Sigmoid colon (tissue), 7 donors: ENCODE results near the gene ZC3H13. TPM values are rescaled to one million over a fixed set of nuclear protein-coding genes. Genes with fewer than 3 reads are reported as not detected.

Experiments
- DNase-seq: peaks from one replicate; pipeline ENCODE4 v3.0.0-alpha.2; 2019
- H3K27ac ChIP-seq, 4 donors: fragments of 200-600 bp; sonication (generic); one replicate each; pipeline ENCODE4 v1.5.1; 2016 to 2019; ENCODE audit warnings: mild to moderate bottlenecking in 1 of 4
- H3K27me3 ChIP-seq, 3 donors: fragments of 200-600 bp; sonication (generic); one replicate each; pipeline ENCODE4 v1.5.1; 2019; ENCODE audit warnings: mild to moderate bottlenecking in 1 of 3
- H3K36me3 ChIP-seq, 4 donors: fragments of 200-600 bp; sonication (generic); one replicate each; pipeline ENCODE4 v1.5.1; 2016 to 2019
- H3K4me1 ChIP-seq, 4 donors: fragments of 200-600 bp; sonication (generic); one replicate each; pipeline ENCODE4 v1.5.1; 2017 to 2019
- H3K4me3 ChIP-seq, 4 donors: fragments of 200-600 bp; sonication (generic); one replicate each; pipeline ENCODE4 v1.5.1; 2017 to 2019; ENCODE audit warnings: mild to moderate bottlenecking in 2 of 4, moderate library complexity in 1 of 4
- H3K9me3 ChIP-seq, 4 donors: fragments of 200-600 bp in 3 of 4; sonication (generic) in 3 of 4; one replicate each; pipeline versions ENCODE4 v1.5.1 to v1.6.1; 2013 to 2019
- EP300 ChIP-seq, 4 donors: sonication (generic); formaldehyde crosslinking; IDR thresholded peaks; one replicate each; pipeline ENCODE4 v1.6.1; 2017; ENCODE audit warnings: antibody characterized with exemption in 4 of 4
- POLR2A ChIP-seq, 2 donors: fragments of 450-650 bp; IDR thresholded peaks; one replicate each; pipeline ENCODE4 v1.6.1; 2016; ENCODE audit warnings: antibody characterized with exemption in 2 of 2, mild to moderate bottlenecking in 2 of 2, moderate library complexity in 2 of 2
- POLR2AphosphoS5 ChIP-seq, 4 donors: sonication (generic); formaldehyde crosslinking; IDR thresholded peaks; one replicate each; pipeline ENCODE4 v1.6.1; 2017; ENCODE audit warnings: antibody characterized with exemption in 4 of 4
- WGBS, 2 donors: extraction: QIAGEN DNeasy Blood & Tissue Kit; methylation state at CpG; one replicate each; pipeline ENCODE4 v1.1.7; 2013; 5-methylcytosine and 5-hydroxymethylcytosine counted together
- intact Hi-C: fragments of 100-400 bp; cut with DNase I; formaldehyde crosslinking; loops from one replicate; pipeline ENCODE4 v1.15.1; 2023
- polyA plus RNA-seq, 3 donors: library from polyadenylated mRNA; stranded (reverse); fragments of 200-250 nt; gene quantifications; one replicate each; pipeline ENCODE4 v1.2.3, GENCODE V29; 2013
- total RNA-seq, 4 donors: library from RNA; depleted of rRNA; stranded (reverse); fragments of >200 nt; gene quantifications; one replicate each; pipeline ENCODE4 v1.1.0, GENCODE V29; 2016
- TF ChIP-seq, protein P1 (sequence below), 4 experiments: fragments of 450-650 bp in 3 of 4; fragments of 200-600 bp in 1 of 4; IDR thresholded peaks; one replicate each; pipeline ENCODE4 v1.5.1; 2016 to 2019; ENCODE audit warnings: antibody characterized with exemption in 4 of 4, mild to moderate bottlenecking in 3 of 4, moderate library complexity in 2 of 4
- donor health status: healthy with polysubstance abuse.
- donor health status: Bipolar disorder and iron deficiency.
- donor health status: healthy.

ZC3H13 gene
- total and polyA plus RNA-seq, 7 donors, result 5.8 to 45.3 (median 30.9) TPM

DNA sequence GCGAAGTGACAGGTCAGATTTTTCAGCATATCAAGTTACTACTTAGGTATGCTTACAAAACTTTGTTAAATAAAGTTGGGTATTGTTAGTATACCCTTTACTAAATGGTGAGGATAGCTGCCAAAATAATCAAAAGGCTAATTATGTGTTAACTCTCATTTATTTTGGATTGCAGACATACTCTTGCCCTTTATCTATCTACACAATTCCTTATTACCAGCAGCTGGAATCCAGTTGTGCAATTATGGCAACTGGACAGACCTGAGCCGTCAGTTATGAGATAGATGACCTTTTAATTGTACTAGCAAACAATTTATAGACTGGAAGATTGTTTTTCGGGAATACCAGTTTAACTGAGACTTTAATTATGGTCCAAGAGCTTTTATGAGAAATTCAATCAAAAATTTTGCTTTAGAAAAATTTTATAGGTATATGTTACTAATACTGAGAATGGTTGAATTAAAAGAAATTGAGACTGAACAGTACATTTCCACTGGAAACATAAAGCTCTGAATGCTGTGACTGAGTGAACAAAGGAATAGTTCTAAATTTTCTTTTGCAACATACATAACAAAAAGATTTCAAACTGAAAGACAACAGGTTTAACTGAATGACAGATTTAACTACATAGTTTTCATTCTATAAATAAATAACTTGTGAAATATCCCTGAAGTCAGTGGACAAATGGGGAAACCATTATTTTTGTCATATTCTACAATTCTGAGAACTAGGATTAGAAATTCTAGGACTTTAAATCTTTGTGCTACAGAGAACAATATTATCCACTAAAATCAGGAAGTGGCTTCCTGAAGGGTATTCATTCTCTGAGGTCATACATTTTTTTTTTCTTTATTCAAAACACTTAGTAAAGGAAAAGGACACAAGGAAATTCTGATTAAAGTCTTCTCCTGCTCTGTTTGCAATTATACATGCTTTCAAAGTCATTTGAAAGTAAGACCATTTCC lies 97.4 kb downstream of the ZC3H13 start:
- no peak overlapping the region for H3K27ac ChIP-seq
- H3K27me3 ChIP-seq, result no peaks in the 10 kb centered on the region
- no peaks in the 10 kb centered on the region for H3K4me1 ChIP-seq
- no peak for DNase-seq
- 79 to 87% methylated on average over 3 of the region's 3 CpGs for WGBS, 2 donors
- H3K36me3 ChIP-seq, result peaks cover 0 to 55% (median 9%) of the 10 kb centered on the region in 4 donors
- intact Hi-C loops, result no loop called here
- TF ChIP-seq, protein P1, sequence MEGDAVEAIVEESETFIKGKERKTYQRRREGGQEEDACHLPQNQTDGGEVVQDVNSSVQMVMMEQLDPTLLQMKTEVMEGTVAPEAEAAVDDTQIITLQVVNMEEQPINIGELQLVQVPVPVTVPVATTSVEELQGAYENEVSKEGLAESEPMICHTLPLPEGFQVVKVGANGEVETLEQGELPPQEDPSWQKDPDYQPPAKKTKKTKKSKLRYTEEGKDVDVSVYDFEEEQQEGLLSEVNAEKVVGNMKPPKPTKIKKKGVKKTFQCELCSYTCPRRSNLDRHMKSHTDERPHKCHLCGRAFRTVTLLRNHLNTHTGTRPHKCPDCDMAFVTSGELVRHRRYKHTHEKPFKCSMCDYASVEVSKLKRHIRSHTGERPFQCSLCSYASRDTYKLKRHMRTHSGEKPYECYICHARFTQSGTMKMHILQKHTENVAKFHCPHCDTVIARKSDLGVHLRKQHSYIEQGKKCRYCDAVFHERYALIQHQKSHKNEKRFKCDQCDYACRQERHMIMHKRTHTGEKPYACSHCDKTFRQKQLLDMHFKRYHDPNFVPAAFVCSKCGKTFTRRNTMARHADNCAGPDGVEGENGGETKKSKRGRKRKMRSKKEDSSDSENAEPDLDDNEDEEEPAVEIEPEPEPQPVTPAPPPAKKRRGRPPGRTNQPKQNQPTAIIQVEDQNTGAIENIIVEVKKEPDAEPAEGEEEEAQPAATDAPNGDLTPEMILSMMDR (IDR thresholded peaks at IDR 0.05), result no peak
- TF ChIP-seq POLR2AphosphoS5 (IDR thresholded peaks at IDR 0.05) (no peak), EP300 (IDR thresholded peaks at IDR 0.05) (no peak), POLR2A (IDR thresholded peaks at IDR 0.05) (no peak)
- H3K9me3 ChIP-seq, result no peaks in the 10 kb centered on the region
- no peak overlapping the region for H3K4me3 ChIP-seq

DNA sequence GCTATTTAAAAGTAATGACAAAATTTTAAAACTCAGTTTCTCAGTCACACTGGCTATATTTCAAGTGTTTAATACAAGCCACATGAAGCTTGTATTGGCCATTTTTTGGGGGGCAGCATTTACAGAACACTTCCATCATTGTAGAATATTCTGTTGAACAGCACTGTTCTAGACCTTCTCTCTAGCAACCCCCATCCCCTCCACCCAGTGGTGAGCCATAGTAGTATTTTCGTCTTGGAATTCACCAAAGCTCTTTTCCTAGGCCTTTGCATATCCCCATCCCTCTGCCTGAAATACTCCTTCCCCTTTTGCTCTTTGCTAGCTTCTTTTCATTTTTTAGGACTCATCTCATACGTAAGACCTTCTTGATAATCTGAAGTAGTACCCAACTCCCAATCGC lies 99.5 kb downstream of the ZC3H13 start:
- H3K9me3 ChIP-seq, result no peaks in the 10 kb centered on the region
- no peak for TF ChIP-seq POLR2A (IDR thresholded peaks at IDR 0.05)
- TF ChIP-seq, protein P1 (IDR thresholded peaks at IDR 0.05), result no peak
- no peak for TF ChIP-seq EP300 (IDR thresholded peaks at IDR 0.05)
- no peak for TF ChIP-seq POLR2AphosphoS5 (IDR thresholded peaks at IDR 0.05)
- DNase-seq, result no peak
- no peak overlapping the region for H3K4me3 ChIP-seq
- no peaks in the 10 kb centered on the region for H3K27me3 ChIP-seq
- peaks cover 0 to 37% (median 3%) of the 10 kb centered on the region in 4 donors for H3K36me3 ChIP-seq
- no peaks in the 10 kb centered on the region for H3K4me1 ChIP-seq
- WGBS, 2 donors, result 97% methylated on average over 3 of the region's 3 CpGs
- intact Hi-C loops, result no loop called here
- no peak overlapping the region for H3K27ac ChIP-seq

DNA sequence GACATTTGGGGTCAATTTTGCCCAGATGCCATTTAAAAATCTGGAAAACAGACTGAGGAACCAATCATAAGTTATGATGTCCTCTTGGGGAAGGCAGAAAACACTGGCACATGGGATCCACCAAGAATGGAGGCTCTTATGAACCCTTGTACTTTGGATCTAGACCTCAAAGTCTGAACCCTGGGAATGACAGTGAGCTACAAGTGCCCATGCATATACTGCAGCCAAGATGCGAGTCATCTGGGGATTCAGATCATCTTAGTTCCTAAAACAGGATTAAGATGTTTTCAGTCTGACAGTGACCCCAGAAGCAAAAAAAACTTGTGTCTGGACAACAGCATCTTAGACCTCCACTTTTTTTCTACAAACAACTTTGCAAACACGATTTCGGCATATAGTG lies 100.8 kb downstream of the ZC3H13 start:
- TF ChIP-seq EP300 (IDR thresholded peaks at IDR 0.05), result no peak
- no peak for TF ChIP-seq POLR2AphosphoS5 (IDR thresholded peaks at IDR 0.05)
- no peak for TF ChIP-seq POLR2A (IDR thresholded peaks at IDR 0.05)
- TF ChIP-seq, protein P1 (IDR thresholded peaks at IDR 0.05), result no peak
- Histone ChIP-seq H3K27ac (no peak overlapping the region), H3K36me3 (peaks cover 0 to 24% (median 3%) of the 10 kb centered on the region in 4 donors), H3K4me1 (no peaks in the 10 kb centered on the region), H3K9me3 (no peaks in the 10 kb centered on the region), H3K4me3 (no peak overlapping the region), H3K27me3 (no peaks in the 10 kb centered on the region)
- WGBS, 2 donors, result 86 to 89% methylated on average over 3 of the region's 3 CpGs
- no peak for DNase-seq
- intact Hi-C loops, result no loop called here

DNA sequence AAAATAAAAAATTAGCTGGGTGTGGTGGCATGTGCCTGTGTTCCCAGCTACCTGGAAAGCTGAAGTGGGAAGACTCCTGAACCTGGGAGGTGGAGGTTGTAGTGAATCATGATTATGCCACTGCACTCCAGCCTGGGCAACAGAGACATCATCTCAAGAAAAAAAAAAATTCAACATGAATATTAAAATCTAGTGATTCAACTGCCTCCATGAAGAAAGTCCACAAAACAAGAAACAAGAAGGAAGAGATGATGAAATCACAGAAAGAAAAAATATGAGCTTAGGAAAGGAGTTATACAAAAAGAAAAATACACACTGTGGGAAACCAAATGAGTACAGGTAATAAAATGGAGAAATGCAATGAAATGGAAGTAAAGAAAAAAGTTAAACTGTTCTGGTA lies 101.4 kb downstream of the ZC3H13 start:
- Histone ChIP-seq H3K4me3 (no peak overlapping the region), H3K36me3 (peaks cover 0 to 18% (median 0%) of the 10 kb centered on the region in 4 donors), H3K4me1 (no peaks in the 10 kb centered on the region), H3K27me3 (no peaks in the 10 kb centered on the region), H3K9me3 (no peaks in the 10 kb centered on the region), H3K27ac (no peak overlapping the region)
- DNase-seq, result no peak
- no peak for TF ChIP-seq POLR2A (IDR thresholded peaks at IDR 0.05)
- no peak for TF ChIP-seq POLR2AphosphoS5 (IDR thresholded peaks at IDR 0.05)
- TF ChIP-seq EP300 (IDR thresholded peaks at IDR 0.05), result no peak
- TF ChIP-seq, protein P1 (IDR thresholded peaks at IDR 0.05), result no peak
- intact Hi-C loops, result no loop called here
